H1 (cell line): ENCODE measurements around the gene RRP12. TPM values are rescaled to one million over a fixed set of nuclear protein-coding genes. Genes with fewer than 3 reads are reported as not detected.

Experiments
- EGR1 ChIP-seq: IDR thresholded peaks from 2 replicates; pipeline ENCODE4 v1.6.1; 2011; ENCODE audit warnings: low read depth, low read length, borderline replicate concordance
- JUND ChIP-seq: IDR thresholded peaks from 2 replicates; pipeline ENCODE4 v1.6.1; 2011; ENCODE audit warnings: mild to moderate bottlenecking, improper control_type of control experiment, low read length
- KDM4A ChIP-seq: IDR thresholded peaks from one replicate; pipeline ENCODE4 v1.7.1; 2012; ENCODE audit warnings: low read depth, mild to moderate bottlenecking, moderate library complexity, low read length, inconsistent platforms; ENCODE audit not compliant: severe bottlenecking
- RBBP5 ChIP-seq: IDR thresholded peaks from 2 replicates; pipeline ENCODE4 v1.7.1; 2012; ENCODE audit warnings: low read depth, mild to moderate bottlenecking, inconsistent platforms, low read length, moderate library complexity, borderline replicate concordance
- SUZ12 ChIP-seq: fragments of 200-600 bp; sonication (generic); IDR thresholded peaks from 2 replicates; pipeline ENCODE4 v1.6.1; 2012; ENCODE audit warnings: mild to moderate bottlenecking, inconsistent platforms, low read length, moderate library complexity, mixed read lengths
- TAF1 ChIP-seq: IDR thresholded peaks from 2 replicates; pipeline ENCODE4 v1.6.1; 2011; ENCODE audit warnings: mild to moderate bottlenecking, low read depth, low read length
- polyA plus RNA-seq, 7 experiments: library from polyadenylated mRNA; depleted of rRNA in 3 of 7; stranded (reverse) in 5 of 7; unstranded in 2 of 7; fragments of >200 nt in 5 of 7; fragments of 200-250 nt in 2 of 7; gene quantifications; 1 replicate in 5 of 7; 2 replicates in 1 of 7; 4 replicates in 1 of 7; pipeline versions ENCODE4 v1.2.1 to v1.2.3, GENCODE V29; 2011 to 2013; ENCODE audit warnings: missing spikeins in 2 of 7, mixed read lengths in 2 of 7
- total RNA-seq: library from RNA; stranded (reverse); fragmentation: NEBNext Ultra II Directional; extraction: Animal tissue kit (Norgen Biotek cat#: 25700); gene quantifications from 2 replicates; pipeline ENCODE4 v1.2.1, GENCODE V29; 2021

The RRP12 gene
- total and polyA plus RNA-seq, 2 of the 8 experiments (the other 6 are each of a cell fraction or from before 2014, with no cell fraction given) = 21.0 to 65.8 TPM

DNA sequence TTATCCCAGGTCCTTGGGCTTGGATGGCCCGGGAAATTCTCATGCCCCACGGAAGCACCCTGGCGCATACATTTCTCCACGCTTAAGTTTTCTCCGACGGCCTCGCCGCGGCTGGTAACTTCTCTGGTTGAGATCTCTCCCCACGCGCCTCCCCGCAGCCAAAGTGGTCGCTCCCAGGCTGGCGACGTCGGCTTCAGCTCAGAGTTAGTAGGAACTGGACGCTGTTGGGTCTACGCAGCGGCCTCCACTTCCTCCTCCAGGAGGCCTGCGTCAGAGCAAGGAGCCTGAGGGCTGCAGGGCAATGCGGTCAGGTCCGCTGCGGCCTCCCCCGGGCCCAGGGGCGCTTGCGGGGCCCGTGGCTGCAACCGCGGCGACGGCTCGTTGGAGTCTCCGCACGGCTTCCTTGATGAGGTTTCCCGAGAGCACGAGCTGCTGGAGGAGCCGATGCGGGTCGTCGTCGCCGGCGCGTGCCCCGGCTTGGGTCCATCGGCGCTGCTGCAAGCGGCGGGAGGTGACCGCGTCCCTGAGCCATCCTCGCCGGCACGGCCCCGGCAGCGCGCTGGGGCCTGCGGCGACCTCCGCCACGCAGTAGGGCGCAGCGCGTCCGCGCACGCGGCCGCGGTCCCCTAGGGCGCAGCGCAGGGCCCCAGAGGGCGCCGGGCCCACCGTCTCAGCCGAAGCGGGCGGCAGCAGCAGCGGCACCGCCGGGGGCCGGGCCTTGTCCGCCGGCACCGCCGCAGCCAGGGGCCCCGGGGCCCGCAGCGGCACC, 67.4 kb downstream of the RRP12 start (continued):
- no peak for TF ChIP-seq EGR1
- no peak for TF ChIP-seq SUZ12
- peak; percentile 12; the same call in 1 of the 2 replicates for TF ChIP-seq TAF1
- TF ChIP-seq JUND = no peak
- peak; percentile 33 for TF ChIP-seq KDM4A
- TF ChIP-seq RBBP5 = peak; percentile 74; the same call in 1 of the 2 replicates
